ENCODE measurements around the gene CYB561.

Gene CYB561

DNA sequence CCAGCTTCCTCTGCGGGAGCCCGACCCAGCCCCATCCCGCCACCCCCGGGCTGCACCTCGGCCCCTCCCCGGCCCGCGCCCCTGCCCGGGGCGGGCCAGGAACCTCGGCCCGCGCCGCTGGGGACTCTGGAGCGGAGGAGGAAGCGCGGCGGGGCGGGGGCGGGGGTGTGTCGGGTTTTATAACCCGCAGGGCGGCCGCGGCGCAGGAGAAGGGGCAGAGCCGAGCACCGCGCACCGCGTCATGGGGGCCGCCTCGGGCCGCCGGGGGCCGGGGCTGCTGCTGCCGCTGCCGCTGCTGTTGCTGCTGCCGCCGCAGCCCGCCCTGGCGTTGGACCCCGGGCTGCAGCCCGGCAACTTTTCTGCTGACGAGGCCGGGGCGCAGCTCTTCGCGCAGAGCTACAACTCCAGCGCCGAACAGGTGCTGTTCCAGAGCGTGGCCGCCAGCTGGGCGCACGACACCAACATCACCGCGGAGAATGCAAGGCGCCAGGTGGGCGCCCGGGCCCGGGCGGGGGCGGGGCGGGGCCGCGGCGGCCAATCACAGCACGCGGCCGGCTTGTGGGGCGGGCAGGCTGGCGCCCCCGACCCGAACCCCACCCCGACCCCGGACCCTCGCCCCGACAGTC is 30.9 kb upstream of the CYB561 start, which contains the start of gene ACE (continued):
- peak; percentile 41 for TF ChIP-seq ZBTB26 (tag by site-specific recombination; optimal IDR thresholded peaks at IDR 0.05)
- TF ChIP-seq KLF10 (tag by site-specific recombination; IDR thresholded peaks at IDR 0.05) = peak; percentile 97
- TF ChIP-seq ZNF658 (tag by site-specific recombination; IDR thresholded peaks at IDR 0.05) = no peak
- no peak for TF ChIP-seq ZNF391 (tag by site-specific recombination; IDR thresholded peaks at IDR 0.05; ENCODE audit: borderline replicate concordance, low read depth)
- TF ChIP-seq, protein P1, sequence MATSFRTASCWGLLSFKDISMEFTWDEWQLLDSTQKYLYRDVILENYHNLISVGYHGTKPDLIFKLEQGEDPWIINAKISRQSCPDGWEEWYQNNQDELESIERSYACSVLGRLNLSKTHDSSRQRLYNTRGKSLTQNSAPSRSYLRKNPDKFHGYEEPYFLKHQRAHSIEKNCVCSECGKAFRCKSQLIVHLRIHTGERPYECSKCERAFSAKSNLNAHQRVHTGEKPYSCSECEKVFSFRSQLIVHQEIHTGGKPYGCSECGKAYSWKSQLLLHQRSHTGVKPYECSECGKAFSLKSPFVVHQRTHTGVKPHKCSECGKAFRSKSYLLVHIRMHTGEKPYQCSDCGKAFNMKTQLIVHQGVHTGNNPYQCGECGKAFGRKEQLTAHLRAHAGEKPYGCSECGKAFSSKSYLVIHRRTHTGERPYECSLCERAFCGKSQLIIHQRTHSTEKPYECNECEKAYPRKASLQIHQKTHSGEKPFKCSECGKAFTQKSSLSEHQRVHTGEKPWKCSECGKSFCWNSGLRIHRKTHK (tag by site-specific recombination; IDR thresholded peaks at IDR 0.05) = no peak
- no peak for TF ChIP-seq ZNF473 (tag by site-specific recombination; IDR thresholded peaks at IDR 0.05)
- no peak for TF ChIP-seq ZEB2 (tag by site-specific recombination; IDR thresholded peaks at IDR 0.05)
- TF ChIP-seq ZNF48 (tag by site-specific recombination; IDR thresholded peaks at IDR 0.05) = no peak
- TF ChIP-seq ZNF621 (tag by site-specific recombination; IDR thresholded peaks at IDR 0.05) = no peak
- TF ChIP-seq, protein P2, sequence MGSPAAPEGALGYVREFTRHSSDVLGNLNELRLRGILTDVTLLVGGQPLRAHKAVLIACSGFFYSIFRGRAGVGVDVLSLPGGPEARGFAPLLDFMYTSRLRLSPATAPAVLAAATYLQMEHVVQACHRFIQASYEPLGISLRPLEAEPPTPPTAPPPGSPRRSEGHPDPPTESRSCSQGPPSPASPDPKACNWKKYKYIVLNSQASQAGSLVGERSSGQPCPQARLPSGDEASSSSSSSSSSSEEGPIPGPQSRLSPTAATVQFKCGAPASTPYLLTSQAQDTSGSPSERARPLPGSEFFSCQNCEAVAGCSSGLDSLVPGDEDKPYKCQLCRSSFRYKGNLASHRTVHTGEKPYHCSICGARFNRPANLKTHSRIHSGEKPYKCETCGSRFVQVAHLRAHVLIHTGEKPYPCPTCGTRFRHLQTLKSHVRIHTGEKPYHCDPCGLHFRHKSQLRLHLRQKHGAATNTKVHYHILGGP (tag by site-specific recombination; IDR thresholded peaks at IDR 0.05) = no peak
- 0 out of 2 replicates have a peak, but pooled peaks have one; percentile 27 for TF ChIP-seq IKZF3 (tag by site-specific recombination; IDR thresholded peaks at IDR 0.05)
- TF ChIP-seq ZNF211 (tag by site-specific recombination; IDR thresholded peaks at IDR 0.05; ENCODE audit: low read depth) = no peak
- TF ChIP-seq ZNF548 (tag by site-specific recombination; IDR thresholded peaks at IDR 0.05) = no peak
- no peak for TF ChIP-seq ZNF292 (tag by site-specific recombination; IDR thresholded peaks at IDR 0.05; ENCODE audit: borderline replicate concordance, low read depth)
- no peak for TF ChIP-seq YY2 (tag by site-specific recombination; IDR thresholded peaks at IDR 0.05)
- peak; percentile 73; the same call in 1 of the 2 replicates for TF ChIP-seq GLIS1 (tag by site-specific recombination; IDR thresholded peaks at IDR 0.05)
- no peak for TF ChIP-seq ZNF114 (tag by site-specific recombination; IDR thresholded peaks at IDR 0.05)
- no peak for TF ChIP-seq ZNF830 (tag by site-specific recombination; IDR thresholded peaks at IDR 0.05; ENCODE audit: low read depth)
- no peak for TF ChIP-seq ZNF768 (tag by site-specific recombination; IDR thresholded peaks at IDR 0.05)
- TF ChIP-seq ZFP69B (tag by site-specific recombination; IDR thresholded peaks at IDR 0.05) = no peak
- TF ChIP-seq SCRT1 (tag by site-specific recombination; IDR thresholded peaks at IDR 0.05; ENCODE audit: borderline replicate concordance) = no peak
- 0 out of 2 replicates have a peak, but pooled peaks have one; percentile 2 for TF ChIP-seq ZNF585B (tag by site-specific recombination; IDR thresholded peaks at IDR 0.05)
- TF ChIP-seq, protein P3, sequence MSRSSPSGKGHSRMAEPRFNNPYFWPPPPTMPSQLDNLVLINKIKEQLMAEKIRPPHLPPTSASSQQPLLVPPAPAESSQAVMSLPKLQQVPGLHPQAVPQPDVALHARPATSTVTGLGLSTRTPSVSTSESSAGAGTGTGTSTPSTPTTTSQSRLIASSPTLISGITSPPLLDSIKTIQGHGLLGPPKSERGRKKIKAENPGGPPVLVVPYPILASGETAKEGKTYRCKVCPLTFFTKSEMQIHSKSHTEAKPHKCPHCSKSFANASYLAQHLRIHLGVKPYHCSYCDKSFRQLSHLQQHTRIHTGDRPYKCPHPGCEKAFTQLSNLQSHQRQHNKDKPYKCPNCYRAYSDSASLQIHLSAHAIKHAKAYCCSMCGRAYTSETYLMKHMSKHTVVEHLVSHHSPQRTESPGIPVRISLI (tag by site-specific recombination; IDR thresholded peaks at IDR 0.05) = no peak
- TF ChIP-seq ZNF513 (tag by site-specific recombination; IDR thresholded peaks at IDR 0.05) = no peak
- TF ChIP-seq KLF7 (tag by site-specific recombination; IDR thresholded peaks at IDR 0.05; ENCODE audit: borderline replicate concordance) = no peak
- TF ChIP-seq ZNF600 (tag by site-specific recombination; IDR thresholded peaks at IDR 0.05) = no peak
- TF ChIP-seq ZNF335 (tag by site-specific recombination; conservative IDR thresholded peaks at IDR 0.05) = no peak
- TF ChIP-seq ZNF560 (tag by site-specific recombination; IDR thresholded peaks at IDR 0.05; ENCODE audit: borderline replicate concordance) = no peak
- no peak for TF ChIP-seq MYNN (tag by site-specific recombination; IDR thresholded peaks at IDR 0.05; ENCODE audit: borderline replicate concordance)
- TF ChIP-seq ZNF121 (tag by site-specific recombination; IDR thresholded peaks at IDR 0.05) = no peak
- TF ChIP-seq ZNF544 (tag by site-specific recombination; IDR thresholded peaks at IDR 0.05) = no peak
- TF ChIP-seq ZNF529 (tag by site-specific recombination; IDR thresholded peaks at IDR 0.05; ENCODE audit: insufficient replicate concordance) = no peak
- TF ChIP-seq ZNF394 (tag by site-specific recombination; IDR thresholded peaks at IDR 0.05; ENCODE audit: borderline replicate concordance) = no peak
- TF ChIP-seq YY1 (tag by site-specific recombination; IDR thresholded peaks at IDR 0.05) = no peak
- no peak for TF ChIP-seq TCF7L2 (IDR thresholded peaks at IDR 0.05; ENCODE audit: borderline replicate concordance, low read depth, low read length)
